ENCODE results near the gene AJAP1.

AJAP1 gene

GRCh38 chr1:4771721-4772120 is 117.3 kb downstream of the AJAP1 start:
- DNase-seq (ENCODE audit: low read depth) = no peak

- no peak for DNase-seq (ENCODE audit: low read depth)
Measured at GRCh38 chr1:4772294-4773010, 118.0 kb downstream of the AJAP1 start.

GRCh38 chr1:4773226-4773625 is 118.8 kb downstream of the AJAP1 start:
- DNase-seq (ENCODE audit: low read depth) = no peak

- DNase-seq (ENCODE audit: low read depth) = no peak
Measured at GRCh38 chr1:4775506-4775905, 121.1 kb downstream of the AJAP1 start.

GRCh38 chr1:4778056-4778455 is 123.6 kb downstream of the AJAP1 start:
- DNase-seq (ENCODE audit: low read depth) = no peak

- DNase-seq (ENCODE audit: low read depth) = no peak
Measured at GRCh38 chr1:4781646-4782045, 127.2 kb downstream of the AJAP1 start.

GRCh38 chr1:4784761-4785160 is 130.4 kb downstream of the AJAP1 start:
- no peak for DNase-seq (ENCODE audit: low read depth)

- no peak for DNase-seq (ENCODE audit: low read depth)
Measured at GRCh38 chr1:4786055-4786454, 131.6 kb downstream of the AJAP1 start.

GRCh38 chr1:4787551-4787950 is 133.1 kb downstream of the AJAP1 start:
- DNase-seq (ENCODE audit: low read depth) = no peak

GRCh38 chr1:4792565-4792964 is 138.2 kb downstream of the AJAP1 start:
- DNase-seq (ENCODE audit: low read depth) = no peak

GRCh38 chr1:4794020-4794780 is 139.8 kb downstream of the AJAP1 start:
- no peak for DNase-seq (ENCODE audit: low read depth)

- DNase-seq (ENCODE audit: low read depth) = no peak
Measured at GRCh38 chr1:4796161-4797015, 142.0 kb downstream of the AJAP1 start.

- no peak for DNase-seq (ENCODE audit: low read depth)
Measured at GRCh38 chr1:4797016-4797410, 142.6 kb downstream of the AJAP1 start.

- no peak for DNase-seq (ENCODE audit: low read depth)
Measured at GRCh38 chr1:4797429-4797828, 143.0 kb downstream of the AJAP1 start.

- peak; percentile 6 for DNase-seq (ENCODE audit: low read depth)
Measured at GRCh38 chr1:4801192-4801924, 146.9 kb downstream of the AJAP1 start.

- DNase-seq (ENCODE audit: low read depth) = no peak
Measured at GRCh38 chr1:4802024-4802423, 147.6 kb downstream of the AJAP1 start.

- no peak for DNase-seq (ENCODE audit: low read depth)
Measured at GRCh38 chr1:4803335-4803734, 148.9 kb downstream of the AJAP1 start.

GRCh38 chr1:4805987-4806386 is 151.6 kb downstream of the AJAP1 start:
- DNase-seq (ENCODE audit: low read depth) = no peak

GRCh38 chr1:4820543-4820942 is 166.1 kb downstream of the AJAP1 start:
- no peak for DNase-seq (ENCODE audit: low read depth)

- no peak for DNase-seq (ENCODE audit: low read depth)
Measured at GRCh38 chr1:4825800-4826450, 171.5 kb downstream of the AJAP1 start.

GRCh38 chr1:4830707-4831106 is 176.3 kb downstream of the AJAP1 start:
- DNase-seq (ENCODE audit: low read depth) = no peak

All from fibroblast of the conjunctiva (primary cell).